PFSK-1 (cell line): ENCODE measurements around the gene GALNT4.

ENCODE experiments used
- FOXP2 ChIP-seq: optimal IDR thresholded peaks from 2 replicates; pipeline ENCODE3; 2011; ENCODE audit warnings: borderline replicate concordance, control low read depth, inconsistent platforms; ENCODE audit not compliant: insufficient read depth; ENCODE audit errors: extremely low read length, extremely low read depth
- POLR2AphosphoS5 ChIP-seq: IDR thresholded peaks from 2 replicates; pipeline ENCODE4 v1.6.1; 2012; ENCODE audit warnings: low read depth, mild to moderate bottlenecking, control low read depth, low read length, moderate library complexity
- SIN3A ChIP-seq: IDR thresholded peaks from 2 replicates; pipeline ENCODE4 v1.6.1; 2012; ENCODE audit warnings: mild to moderate bottlenecking, low read length, moderate library complexity, borderline replicate concordance; ENCODE audit not compliant: insufficient read depth
- TAF1 ChIP-seq: IDR thresholded peaks from 2 replicates; pipeline ENCODE4 v1.6.1; 2012; ENCODE audit warnings: low read length, control low read depth, borderline replicate concordance; ENCODE audit not compliant: insufficient read depth
- TF ChIP-seq, protein P1 (sequence below), 2 experiments: IDR thresholded peaks; 2 replicates each; pipeline versions ENCODE4 v1.6.1 to v1.8.0; 2011 to 2012; ENCODE audit warnings: low read depth in 2 of 2, low read length in 2 of 2, control low read depth in 1 of 2, inconsistent platforms in 1 of 2, mild to moderate bottlenecking in 1 of 2, moderate library complexity in 1 of 2; ENCODE audit not compliant: insufficient read depth in 1 of 2

DNA sequence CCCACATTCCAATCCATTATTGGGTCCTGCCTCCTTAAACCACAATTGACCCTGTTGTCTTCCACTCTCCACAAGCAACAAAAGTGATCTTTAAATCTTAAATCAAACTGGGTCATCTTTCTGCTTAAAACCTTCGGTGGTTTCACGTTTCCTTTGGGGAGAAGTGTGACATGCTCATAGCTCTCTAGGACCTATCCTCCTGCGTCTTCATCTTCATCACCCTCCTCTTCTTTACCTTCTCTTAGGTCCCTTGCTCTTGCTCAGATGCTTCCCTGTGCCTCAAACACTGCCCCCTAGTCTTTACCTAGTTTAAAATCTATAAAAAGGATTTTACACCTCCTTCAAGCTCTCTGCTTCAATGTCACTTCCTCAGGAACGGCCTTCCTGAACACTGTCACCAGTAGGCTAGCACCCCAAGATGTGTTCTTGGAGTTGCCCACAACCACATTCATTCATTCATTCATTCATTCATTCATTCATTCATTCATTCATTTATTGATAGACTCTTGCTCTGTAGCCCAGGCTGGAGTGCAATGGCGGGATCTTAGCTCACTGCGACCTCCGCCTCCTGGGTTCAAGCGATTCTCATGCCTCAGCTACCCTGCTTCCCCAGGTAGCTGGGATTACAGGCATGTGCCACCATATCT is 46.8 kb downstream of the GALNT4 start:
- no peak for TF ChIP-seq POLR2AphosphoS5
- TF ChIP-seq SIN3A: no peak
- TF ChIP-seq, protein P1, sequence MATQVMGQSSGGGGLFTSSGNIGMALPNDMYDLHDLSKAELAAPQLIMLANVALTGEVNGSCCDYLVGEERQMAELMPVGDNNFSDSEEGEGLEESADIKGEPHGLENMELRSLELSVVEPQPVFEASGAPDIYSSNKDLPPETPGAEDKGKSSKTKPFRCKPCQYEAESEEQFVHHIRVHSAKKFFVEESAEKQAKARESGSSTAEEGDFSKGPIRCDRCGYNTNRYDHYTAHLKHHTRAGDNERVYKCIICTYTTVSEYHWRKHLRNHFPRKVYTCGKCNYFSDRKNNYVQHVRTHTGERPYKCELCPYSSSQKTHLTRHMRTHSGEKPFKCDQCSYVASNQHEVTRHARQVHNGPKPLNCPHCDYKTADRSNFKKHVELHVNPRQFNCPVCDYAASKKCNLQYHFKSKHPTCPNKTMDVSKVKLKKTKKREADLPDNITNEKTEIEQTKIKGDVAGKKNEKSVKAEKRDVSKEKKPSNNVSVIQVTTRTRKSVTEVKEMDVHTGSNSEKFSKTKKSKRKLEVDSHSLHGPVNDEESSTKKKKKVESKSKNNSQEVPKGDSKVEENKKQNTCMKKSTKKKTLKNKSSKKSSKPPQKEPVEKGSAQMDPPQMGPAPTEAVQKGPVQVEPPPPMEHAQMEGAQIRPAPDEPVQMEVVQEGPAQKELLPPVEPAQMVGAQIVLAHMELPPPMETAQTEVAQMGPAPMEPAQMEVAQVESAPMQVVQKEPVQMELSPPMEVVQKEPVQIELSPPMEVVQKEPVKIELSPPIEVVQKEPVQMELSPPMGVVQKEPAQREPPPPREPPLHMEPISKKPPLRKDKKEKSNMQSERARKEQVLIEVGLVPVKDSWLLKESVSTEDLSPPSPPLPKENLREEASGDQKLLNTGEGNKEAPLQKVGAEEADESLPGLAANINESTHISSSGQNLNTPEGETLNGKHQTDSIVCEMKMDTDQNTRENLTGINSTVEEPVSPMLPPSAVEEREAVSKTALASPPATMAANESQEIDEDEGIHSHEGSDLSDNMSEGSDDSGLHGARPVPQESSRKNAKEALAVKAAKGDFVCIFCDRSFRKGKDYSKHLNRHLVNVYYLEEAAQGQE (IDR thresholded peaks at IDR 0.05; ENCODE audit: insufficient read depth in 1 of 2, low read depth in 2 of 2, low read length in 2 of 2): no peak
- no peak for TF ChIP-seq FOXP2
- TF ChIP-seq TAF1: no peak
